GM18517 (cell line): Measurements from ENCODE around the gene HMGXB3.

Source experiments
- ATAC-seq: cut with Tn5 transposase; IDR thresholded peaks from one replicate; pipeline ENCODE4 v1.9.1; 2021; ENCODE audit warnings: mild to moderate bottlenecking, moderate library complexity; ENCODE audit not compliant: unreplicated experiment

The HMGXB3 gene

GRCh38 chr5:150065886-150066285 is 65.3 kb downstream of the HMGXB3 start:
- no peak for ATAC-seq

- no peak for ATAC-seq
These were observed 65.9 kb downstream of the HMGXB3 start for GRCh38 chr5:150066436-150066835.

GRCh38 chr5:150066901-150067396 is 66.4 kb downstream of the HMGXB3 start:
- no peak for ATAC-seq

GRCh38 chr5:150067405-150067960 is 66.9 kb downstream of the HMGXB3 start:
- ATAC-seq = no peak

- ATAC-seq = no peak
These were observed 67.5 kb downstream of the HMGXB3 start for GRCh38 chr5:150068071-150068470.

GRCh38 chr5:150068472-150068871 is 67.9 kb downstream of the HMGXB3 start:
- no peak for ATAC-seq

GRCh38 chr5:150068961-150069645 is 68.6 kb downstream of the HMGXB3 start:
- no peak for ATAC-seq

GRCh38 chr5:150069672-150070627 is 69.4 kb downstream of the HMGXB3 start:
- no peak for ATAC-seq

- ATAC-seq = no peak
These were observed 70.3 kb downstream of the HMGXB3 start for GRCh38 chr5:150070821-150071220.

GRCh38 chr5:150073086-150073625 is 72.6 kb downstream of the HMGXB3 start:
- ATAC-seq = no peak

- no peak for ATAC-seq
These were observed 73.1 kb downstream of the HMGXB3 start for GRCh38 chr5:150073677-150074076.

GRCh38 chr5:150075233-150075632 is 74.7 kb downstream of the HMGXB3 start:
- ATAC-seq = no peak

- no peak for ATAC-seq
These were observed 75.3 kb downstream of the HMGXB3 start for GRCh38 chr5:150075806-150076205.

GRCh38 chr5:150077060-150077459 is 76.5 kb downstream of the HMGXB3 start:
- ATAC-seq = no peak

GRCh38 chr5:150077996-150078801 is 77.7 kb downstream of the HMGXB3 start:
- ATAC-seq = no peak

- ATAC-seq = no peak
These were observed 78.5 kb downstream of the HMGXB3 start for GRCh38 chr5:150078802-150079689.

- no peak for ATAC-seq
These were observed 79.4 kb downstream of the HMGXB3 start for GRCh38 chr5:150079909-150080461.

GRCh38 chr5:150080696-150081435 is 80.3 kb downstream of the HMGXB3 start:
- no peak for ATAC-seq
